GM21529 (cell line): ENCODE data around the gene OMP.

Experiments used
- ATAC-seq: cut with Tn5 transposase; IDR thresholded peaks from one replicate; pipeline ENCODE4 v1.9.1; 2021; ENCODE audit not compliant: unreplicated experiment

OMP gene

GRCh38 chr11:77151804-77152509, 49.3 kb downstream of the OMP start:
- ATAC-seq = no peak

GRCh38 chr11:77152846-77153245, 50.2 kb downstream of the OMP start:
- no peak for ATAC-seq
